ENCODE data around the gene KRT31. TPM values are rescaled to one million over a fixed set of nuclear protein-coding genes. Genes with fewer than 3 reads are reported as not detected.

The KRT31 gene
- total RNA-seq, 1 donor from 2014 or later: not detected

GRCh38 chr17:41415411-41415810 lies 18.0 kb upstream of the KRT31 start:
- no peaks in the 10 kb centered on the region for H3K36me3 Mint-ChIP-seq (ENCODE audit: insufficient read depth)
- H3K4me1 Mint-ChIP-seq (ENCODE audit: low read depth): peaks cover 20% of the 10 kb centered on the region
- H3K27me3 Mint-ChIP-seq: peaks cover 4% of the 10 kb centered on the region
- H3K27ac Mint-ChIP-seq: no peak overlapping the region
- no peak overlapping the region for H3K4me3 Mint-ChIP-seq (ENCODE audit: low read depth)
- TF ChIP-seq CTCF (IDR thresholded peaks at IDR 0.05; ENCODE audit: unreplicated experiment): no peak
- no peaks in the 10 kb centered on the region for H3K9me3 Mint-ChIP-seq (ENCODE audit: low read depth)
- no peak for DNase-seq (ENCODE audit: low spot score, unreplicated experiment)

- H3K9me3 Mint-ChIP-seq (ENCODE audit: low read depth): no peaks in the 10 kb centered on the region
- H3K27me3 Mint-ChIP-seq: peaks cover 4% of the 10 kb centered on the region
- no peak for TF ChIP-seq CTCF (IDR thresholded peaks at IDR 0.05; ENCODE audit: unreplicated experiment)
- no peak for DNase-seq (ENCODE audit: low spot score, unreplicated experiment)
- H3K27ac Mint-ChIP-seq: no peak overlapping the region
- peaks cover 20% of the 10 kb centered on the region for H3K4me1 Mint-ChIP-seq (ENCODE audit: low read depth)
- no peak overlapping the region for H3K4me3 Mint-ChIP-seq (ENCODE audit: low read depth)
- H3K36me3 Mint-ChIP-seq (ENCODE audit: insufficient read depth): no peaks in the 10 kb centered on the region
These were observed 16.6 kb upstream of the KRT31 start for GRCh38 chr17:41413982-41414381.

- TF ChIP-seq CTCF (IDR thresholded peaks at IDR 0.05; ENCODE audit: unreplicated experiment): no peak
- Mint-ChIP-seq H3K4me3 (ENCODE audit: low read depth) (no peak overlapping the region), H3K4me1 (ENCODE audit: low read depth) (peaks cover 20% of the 10 kb centered on the region), H3K9me3 (ENCODE audit: low read depth) (no peaks in the 10 kb centered on the region), H3K27ac (no peak overlapping the region), H3K36me3 (ENCODE audit: insufficient read depth) (no peaks in the 10 kb centered on the region), H3K27me3 (peaks cover 4% of the 10 kb centered on the region)
- DNase-seq (ENCODE audit: low spot score, unreplicated experiment): no peak
These were observed 16.0 kb upstream of the KRT31 start for GRCh38 chr17:41413353-41413957.

- no peak for DNase-seq (ENCODE audit: low spot score, unreplicated experiment)
- peaks cover 7% of the 10 kb centered on the region for H3K27me3 Mint-ChIP-seq
- peaks cover 6% of the 10 kb centered on the region for H3K4me1 Mint-ChIP-seq (ENCODE audit: low read depth)
- no peaks in the 10 kb centered on the region for H3K36me3 Mint-ChIP-seq (ENCODE audit: insufficient read depth)
- no peak overlapping the region for H3K27ac Mint-ChIP-seq
- H3K9me3 Mint-ChIP-seq (ENCODE audit: low read depth): no peaks in the 10 kb centered on the region
- no peak for TF ChIP-seq CTCF (IDR thresholded peaks at IDR 0.05; ENCODE audit: unreplicated experiment)
- no peak overlapping the region for H3K4me3 Mint-ChIP-seq (ENCODE audit: low read depth)
These were observed 13.8 kb upstream of the KRT31 start for GRCh38 chr17:41411072-41411840.

DNA sequence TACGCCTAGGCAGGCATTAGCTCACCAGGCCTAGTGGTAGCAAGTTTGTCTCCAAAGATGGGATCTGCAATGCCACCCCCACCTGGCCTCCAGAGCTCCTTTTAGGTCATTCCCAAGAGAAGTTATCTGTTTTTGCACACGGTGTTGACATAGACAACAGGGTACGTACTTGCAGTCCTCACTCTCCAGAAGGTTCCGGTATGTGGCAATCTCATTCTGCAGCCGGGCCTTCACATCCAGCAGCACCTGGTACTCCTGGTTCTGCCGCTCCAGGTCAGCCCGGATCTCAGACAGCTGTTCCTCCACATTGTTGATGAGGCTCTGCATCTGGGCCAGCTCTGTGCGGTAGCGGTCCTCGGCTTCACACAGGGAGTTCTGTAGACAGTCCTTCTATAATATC lies 9.8 kb upstream of the KRT31 start:
- Mint-ChIP-seq H3K4me1 (ENCODE audit: low read depth) (no peaks in the 10 kb centered on the region), H3K9me3 (ENCODE audit: low read depth) (no peaks in the 10 kb centered on the region), H3K27me3 (peaks cover 10% of the 10 kb centered on the region), H3K4me3 (ENCODE audit: low read depth) (no peak overlapping the region), H3K36me3 (ENCODE audit: insufficient read depth) (no peaks in the 10 kb centered on the region), H3K27ac (no peak overlapping the region)
- DNase-seq (ENCODE audit: low spot score, unreplicated experiment): no peak
- no peak for TF ChIP-seq CTCF (IDR thresholded peaks at IDR 0.05; ENCODE audit: unreplicated experiment)
